SK-N-SH (cell line): ENCODE measurements around the gene CRB2. TPM values are rescaled to one million over a fixed set of nuclear protein-coding genes. Genes with fewer than 3 reads are reported as not detected.

Experiments
- CTCF ChIA-PET: fragments of 300-600, 350-600 bp; formaldehyde crosslinking; extraction: SDS; loops from one replicate; lab custom pipeline; 2021; lab: Yijun Ruan, JAX
- POLR2A ChIA-PET: fragments of 350-600 bp; sonication (Branson Sonifier 250); formaldehyde crosslinking; extraction: SDS; loops from one replicate; lab custom pipeline; 2020; ENCODE audit warnings: antibody characterized with exemption, inconsistent platforms; lab: Yijun Ruan, JAX
- DNase-seq: peaks from one replicate; pipeline ENCODE4 v3.0.0; 2012
- H2AFZ ChIP-seq: fragments of 200-600 bp; sonication (generic); 2 replicates; pipeline ENCODE4 v1.8.1; 2016; ENCODE audit warnings: antibody characterized with exemption, mild to moderate bottlenecking, low read depth
- H3F3A ChIP-seq: fragments of 200-600 bp; sonication (generic); replicated peaks from 2 replicates; pipeline ENCODE3; 2016; ENCODE audit warnings: antibody characterized with exemption, mild to moderate bottlenecking; ENCODE audit not compliant: insufficient read depth
- H3K27ac ChIP-seq, 2 experiments: fragments of 200-500 bp in 1 of 2; fragments of 200-600 bp in 1 of 2; sonication (Bioruptor generic) in 1 of 2; sonication (generic), shearing (Covaris generic) in 1 of 2; 2 replicates each; pipeline versions ENCODE4 v1.5.1 to v1.6.1; 2014 to 2016; ENCODE audit warnings: low read depth in 2 of 2, inconsistent platforms in 1 of 2, low read length in 1 of 2, mild to moderate bottlenecking in 1 of 2, mixed read lengths in 1 of 2
- H3K27me3 ChIP-seq: fragments of 200-600 bp; sonication (generic), shearing (Covaris generic); 2 replicates; pipeline ENCODE4 v1.6.1; 2016; ENCODE audit warnings: mixed run types; ENCODE audit not compliant: insufficient read depth
- H3K36me3 ChIP-seq, 2 experiments: fragments of 200-500 bp in 1 of 2; fragments of 200-600 bp in 1 of 2; sonication (Bioruptor generic) in 1 of 2; sonication (generic) in 1 of 2; replicated peaks in 1 of 2; 2 replicates each; pipeline versions ENCODE3 to v1.5.1; 2014 to 2016; ENCODE audit warnings: low read length in 1 of 2, mild to moderate bottlenecking in 1 of 2; ENCODE audit not compliant: insufficient read depth in 2 of 2, control insufficient read depth in 1 of 2
- H3K4me1 ChIP-seq, 2 experiments: fragments of 200-500 bp in 1 of 2; fragments of 200-600 bp in 1 of 2; sonication (Bioruptor generic) in 1 of 2; sonication (generic), shearing (Covaris generic) in 1 of 2; 2 replicates each; pipeline versions ENCODE4 v1.5.1 to v1.6.1; 2014 to 2016; ENCODE audit warnings: low read depth in 1 of 2, low read length in 1 of 2, mixed run types in 1 of 2; ENCODE audit not compliant: insufficient read depth in 2 of 2, control insufficient read depth in 1 of 2
- H3K4me2 ChIP-seq: fragments of 200-600 bp; sonication (generic), shearing (Covaris generic); 2 replicates; pipeline ENCODE4 v1.6.1; 2017; ENCODE audit warnings: mixed run types
- H3K4me3 ChIP-seq, 2 experiments: fragments of 200-500 bp in 1 of 2; fragments of 200-600 bp in 1 of 2; sonication (Bioruptor generic) in 1 of 2; sonication (generic), shearing (Covaris generic) in 1 of 2; 2 replicates each; pipeline versions ENCODE4 v1.5.1 to v1.8.1; 2014 to 2016; ENCODE audit warnings: low read depth in 2 of 2, inconsistent platforms in 1 of 2, low read length in 1 of 2, mild to moderate bottlenecking in 1 of 2, mixed read lengths in 1 of 2, moderate library complexity in 1 of 2
- H3K79me2 ChIP-seq: fragments of 200-600 bp; sonication (generic); 2 replicates; pipeline ENCODE4 v1.8.1; 2017; ENCODE audit warnings: mild to moderate bottlenecking; ENCODE audit not compliant: insufficient read depth
- H3K9ac ChIP-seq: fragments of 200-600 bp; sonication (generic); 2 replicates; pipeline ENCODE4 v1.6.1; 2017; ENCODE audit warnings: mixed run types
- H3K9me2 ChIP-seq: fragments of 200-600 bp; sonication (generic); 2 replicates; pipeline ENCODE4 v1.6.1; 2017; ENCODE audit warnings: mixed run types
- H3K9me3 ChIP-seq: fragments of 200-600 bp; sonication (generic); 2 replicates; pipeline ENCODE4 v1.6.1; 2017; ENCODE audit warnings: mixed run types, mild to moderate bottlenecking, moderate library complexity
- H4K20me1 ChIP-seq: fragments of 200-600 bp; sonication (generic); 2 replicates; pipeline ENCODE4 v1.6.1; 2017; ENCODE audit warnings: mild to moderate bottlenecking, mixed run types; ENCODE audit not compliant: insufficient read depth
- ELF1 ChIP-seq: IDR thresholded peaks from 2 replicates; pipeline ENCODE4 v1.4.0; 2012
- EP300 ChIP-seq, 2 experiments: IDR thresholded peaks; 2 replicates each; pipeline versions ENCODE4 v1.4.0 to v1.6.1; 2012; ENCODE audit warnings: borderline replicate concordance in 1 of 2, low read depth in 1 of 2, low read length in 1 of 2
- EZH2phosphoT487 ChIP-seq: fragments of 200-600 bp; sonication (generic); IDR thresholded peaks from 2 replicates; pipeline ENCODE4 v1.6.1; 2017; ENCODE audit warnings: low read depth, mixed run types, mild to moderate bottlenecking, antibody characterized with exemption, moderate library complexity, borderline replicate concordance
- FOSL2 ChIP-seq: IDR thresholded peaks from 2 replicates; pipeline ENCODE4 v1.4.0; 2012; ENCODE audit warnings: low read depth, mild to moderate bottlenecking, moderate library complexity, borderline replicate concordance
- FOXM1 ChIP-seq: IDR thresholded peaks from 2 replicates; pipeline ENCODE4 v1.4.0; 2012; ENCODE audit warnings: low read depth, mild to moderate bottlenecking
- JUND ChIP-seq: IDR thresholded peaks from 2 replicates; pipeline ENCODE4 v1.4.0; 2012
- MXI1 ChIP-seq: IDR thresholded peaks from 2 replicates; pipeline ENCODE4 v1.6.1; 2012; ENCODE audit warnings: mild to moderate bottlenecking, low read depth, low read length, improper control_type of control experiment
- NFIC ChIP-seq: IDR thresholded peaks from 2 replicates; pipeline ENCODE4 v1.4.0; 2012; ENCODE audit warnings: borderline replicate concordance
- SIN3A ChIP-seq: IDR thresholded peaks from 2 replicates; pipeline ENCODE4 v1.6.1; 2012; ENCODE audit warnings: low read depth, mild to moderate bottlenecking, low read length, moderate library complexity, borderline replicate concordance
- SMC3 ChIP-seq: IDR thresholded peaks from 2 replicates; pipeline ENCODE4 v1.6.1; 2012; ENCODE audit warnings: low read depth, low read length, improper control_type of control experiment
- TAF1 ChIP-seq: IDR thresholded peaks from 2 replicates; pipeline ENCODE4 v1.6.1; 2012; ENCODE audit warnings: low read depth, mild to moderate bottlenecking, low read length, moderate library complexity, borderline replicate concordance
- TCF12 ChIP-seq: IDR thresholded peaks from 2 replicates; pipeline ENCODE4 v1.4.0; 2012
- YY1 ChIP-seq: IDR thresholded peaks from 2 replicates; pipeline ENCODE4 v1.4.0; 2012; ENCODE audit warnings: low read depth, mild to moderate bottlenecking
- WGBS: methylation state at CpG from one replicate; pipeline ENCODE4 v1.1.6; 2017; ENCODE audit warnings: low lambda C conversion rate; 5-methylcytosine and 5-hydroxymethylcytosine counted together
- polyA plus RNA-seq, 3 experiments: library from polyadenylated mRNA; depleted of rRNA; stranded (reverse); fragments of >200 nt; gene quantifications; 2 replicates each; pipeline ENCODE4 v1.2.3, GENCODE V29; 2012
- TF ChIP-seq, protein P1 (sequence below): fragments of 200-600 bp; sonication (generic); IDR thresholded peaks from 2 replicates; pipeline ENCODE4 v1.6.1; 2017; ENCODE audit warnings: antibody characterized with exemption, mild to moderate bottlenecking, moderate library complexity
- TF ChIP-seq, protein P2 (sequence below): IDR thresholded peaks from 2 replicates; pipeline ENCODE4; 2012
- TF ChIP-seq, protein P3 (sequence below): fragments of 150-350 bp; IDR thresholded peaks from 2 replicates; pipeline ENCODE4 v1.6.1; 2016; ENCODE audit warnings: mild to moderate bottlenecking, low read depth, low read length

The CRB2 gene
- polyA plus RNA-seq, 1 of the 3 experiments (the other 2 are of a cell fraction) = not detected

DNA sequence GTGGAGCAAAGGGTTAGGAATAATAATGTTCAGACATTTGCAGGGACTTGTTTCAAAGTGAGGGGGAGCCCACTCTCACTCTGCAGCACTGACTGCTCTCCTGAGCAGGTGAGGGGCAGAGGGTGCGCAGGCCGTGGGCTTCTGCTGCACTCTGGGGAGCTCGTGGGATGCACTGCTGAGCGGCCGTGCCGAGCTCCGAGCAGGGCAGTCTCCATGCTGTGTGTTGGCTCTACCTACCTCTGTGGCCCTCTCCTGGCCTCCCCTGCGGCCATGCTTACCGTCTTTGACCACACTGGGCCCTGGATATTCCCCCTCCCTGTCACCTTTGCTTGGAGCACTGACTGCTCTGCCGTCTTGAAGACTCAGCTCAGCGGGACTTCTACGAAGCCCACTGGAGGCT is 33.7 kb downstream of the CRB2 start:
- no peaks in the 10 kb centered on the region for H3K9me3 ChIP-seq
- H3K27me3 ChIP-seq = no peaks in the 10 kb centered on the region
- no peak overlapping the region for H3K4me3 ChIP-seq
- WGBS = 94% methylated on average over 7 of the region's 12 CpGs
- H3K4me1 ChIP-seq = peaks cover 0 to 3% of the 10 kb centered on the region in 2 experiments; a peak in 1 of 4 replicates
- no peak for TF ChIP-seq EZH2phosphoT487
- TF ChIP-seq SIN3A = no peak
- no peak for TF ChIP-seq FOXM1
- TF ChIP-seq ELF1 = no peak
- TF ChIP-seq, protein P1, sequence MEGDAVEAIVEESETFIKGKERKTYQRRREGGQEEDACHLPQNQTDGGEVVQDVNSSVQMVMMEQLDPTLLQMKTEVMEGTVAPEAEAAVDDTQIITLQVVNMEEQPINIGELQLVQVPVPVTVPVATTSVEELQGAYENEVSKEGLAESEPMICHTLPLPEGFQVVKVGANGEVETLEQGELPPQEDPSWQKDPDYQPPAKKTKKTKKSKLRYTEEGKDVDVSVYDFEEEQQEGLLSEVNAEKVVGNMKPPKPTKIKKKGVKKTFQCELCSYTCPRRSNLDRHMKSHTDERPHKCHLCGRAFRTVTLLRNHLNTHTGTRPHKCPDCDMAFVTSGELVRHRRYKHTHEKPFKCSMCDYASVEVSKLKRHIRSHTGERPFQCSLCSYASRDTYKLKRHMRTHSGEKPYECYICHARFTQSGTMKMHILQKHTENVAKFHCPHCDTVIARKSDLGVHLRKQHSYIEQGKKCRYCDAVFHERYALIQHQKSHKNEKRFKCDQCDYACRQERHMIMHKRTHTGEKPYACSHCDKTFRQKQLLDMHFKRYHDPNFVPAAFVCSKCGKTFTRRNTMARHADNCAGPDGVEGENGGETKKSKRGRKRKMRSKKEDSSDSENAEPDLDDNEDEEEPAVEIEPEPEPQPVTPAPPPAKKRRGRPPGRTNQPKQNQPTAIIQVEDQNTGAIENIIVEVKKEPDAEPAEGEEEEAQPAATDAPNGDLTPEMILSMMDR = no peak
- no peak for TF ChIP-seq YY1
- TF ChIP-seq TAF1 = no peak
- TF ChIP-seq, protein P2, sequence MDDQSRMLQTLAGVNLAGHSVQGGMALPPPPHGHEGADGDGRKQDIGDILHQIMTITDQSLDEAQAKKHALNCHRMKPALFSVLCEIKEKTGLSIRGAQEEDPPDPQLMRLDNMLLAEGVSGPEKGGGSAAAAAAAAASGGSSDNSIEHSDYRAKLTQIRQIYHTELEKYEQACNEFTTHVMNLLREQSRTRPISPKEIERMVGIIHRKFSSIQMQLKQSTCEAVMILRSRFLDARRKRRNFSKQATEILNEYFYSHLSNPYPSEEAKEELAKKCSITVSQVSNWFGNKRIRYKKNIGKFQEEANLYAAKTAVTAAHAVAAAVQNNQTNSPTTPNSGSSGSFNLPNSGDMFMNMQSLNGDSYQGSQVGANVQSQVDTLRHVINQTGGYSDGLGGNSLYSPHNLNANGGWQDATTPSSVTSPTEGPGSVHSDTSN = no peak
- TF ChIP-seq EP300 (IDR thresholded peaks at IDR 0.05; ENCODE audit: borderline replicate concordance in 1 of 2, low read depth in 1 of 2, low read length in 1 of 2) = no peak
- TF ChIP-seq SMC3 = no peak
- TF ChIP-seq, protein P3, sequence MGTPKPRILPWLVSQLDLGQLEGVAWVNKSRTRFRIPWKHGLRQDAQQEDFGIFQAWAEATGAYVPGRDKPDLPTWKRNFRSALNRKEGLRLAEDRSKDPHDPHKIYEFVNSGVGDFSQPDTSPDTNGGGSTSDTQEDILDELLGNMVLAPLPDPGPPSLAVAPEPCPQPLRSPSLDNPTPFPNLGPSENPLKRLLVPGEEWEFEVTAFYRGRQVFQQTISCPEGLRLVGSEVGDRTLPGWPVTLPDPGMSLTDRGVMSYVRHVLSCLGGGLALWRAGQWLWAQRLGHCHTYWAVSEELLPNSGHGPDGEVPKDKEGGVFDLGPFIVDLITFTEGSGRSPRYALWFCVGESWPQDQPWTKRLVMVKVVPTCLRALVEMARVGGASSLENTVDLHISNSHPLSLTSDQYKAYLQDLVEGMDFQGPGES = no peak
- TF ChIP-seq MXI1 = no peak
- no peak for TF ChIP-seq TCF12
- TF ChIP-seq FOSL2 = no peak
- no peak for TF ChIP-seq NFIC
- no peak for TF ChIP-seq JUND
- H3K9me2 ChIP-seq = no peaks in the 10 kb centered on the region
- no peak overlapping the region for H3K4me2 ChIP-seq
- no peak overlapping the region for H2AFZ ChIP-seq
- DNase-seq = no peak
- POLR2A ChIA-PET = no interaction called here
- no peak overlapping the region for H3K27ac ChIP-seq
- no peaks in the 10 kb centered on the region for H3F3A ChIP-seq
- H4K20me1 ChIP-seq = no peaks in the 10 kb centered on the region
- no peaks in the 10 kb centered on the region for H3K36me3 ChIP-seq
- CTCF ChIA-PET = interaction anchor here (1.4 to 20.5 kb wide), 4 partner anchors 11 to 37 kb away, joined by 3 to 331 read pairs (median 12); partner anchors contain the start of gene CRB2
- no peaks in the 10 kb centered on the region for H3K79me2 ChIP-seq
- no peak overlapping the region for H3K9ac ChIP-seq
